Cardiac septum (tissue), 1 donor: ENCODE results near the gene CCDC24. TPM values are rescaled to one million over a fixed set of nuclear protein-coding genes. Genes with fewer than 3 reads are reported as not detected.

ENCODE experiments used
- DNase-seq: peaks from one replicate; pipeline ENCODE4 v3.0.0-alpha.2; 2020; ENCODE audit warnings: low spot score
- intact Hi-C: fragments of 100-400 bp; cut with DNase I; formaldehyde crosslinking; loops from one replicate; pipeline ENCODE4 v1.14.0; 2022
- total RNA-seq: library from RNA; stranded (reverse); fragmentation: NEBNext Ultra II Directional; extraction: Animal tissue kit (Norgen Biotek cat#: 25700); gene quantifications from one replicate; pipeline ENCODE4 v1.2.1, GENCODE V29; 2021
- donor health status: DM: no; HTN: no; CAD: no.

Gene CCDC24
- total RNA-seq, 1 donor from 2014 or later = 1.9 TPM

DNA sequence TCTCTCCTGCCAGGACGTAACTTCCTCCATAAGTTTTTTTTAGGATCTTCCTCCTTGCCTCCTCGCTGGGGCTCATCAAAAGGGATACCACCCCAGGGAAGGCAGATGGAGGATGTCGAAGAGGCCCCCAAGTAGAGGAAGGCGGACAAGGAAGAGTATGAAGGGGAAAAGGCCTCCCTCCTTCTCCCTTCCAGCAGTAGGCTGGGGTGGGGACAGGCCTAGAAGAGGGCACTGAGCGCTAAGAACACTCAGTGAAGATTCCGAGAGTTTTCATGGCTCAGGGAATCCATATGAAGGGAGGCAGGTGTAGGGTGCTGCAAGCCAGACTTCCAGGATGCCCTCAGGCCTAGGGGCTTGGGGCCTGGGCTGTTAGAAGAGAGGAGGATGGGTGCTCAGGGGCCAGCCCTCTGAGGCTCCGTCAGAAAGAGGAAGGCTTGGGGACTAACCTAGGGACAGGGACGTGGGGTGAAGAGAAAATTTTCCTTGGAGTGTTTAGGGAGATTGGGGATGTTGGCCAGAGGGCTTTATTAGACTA lies 41.7 kb downstream of the CCDC24 start:
- intact Hi-C loops = loop anchor here (5.0 to 10.0 kb wide), 2 partner anchors 86 to 498 kb away; partner anchors contain the start of genes IPO13 and PTPRF
- DNase-seq = no peak

DNA sequence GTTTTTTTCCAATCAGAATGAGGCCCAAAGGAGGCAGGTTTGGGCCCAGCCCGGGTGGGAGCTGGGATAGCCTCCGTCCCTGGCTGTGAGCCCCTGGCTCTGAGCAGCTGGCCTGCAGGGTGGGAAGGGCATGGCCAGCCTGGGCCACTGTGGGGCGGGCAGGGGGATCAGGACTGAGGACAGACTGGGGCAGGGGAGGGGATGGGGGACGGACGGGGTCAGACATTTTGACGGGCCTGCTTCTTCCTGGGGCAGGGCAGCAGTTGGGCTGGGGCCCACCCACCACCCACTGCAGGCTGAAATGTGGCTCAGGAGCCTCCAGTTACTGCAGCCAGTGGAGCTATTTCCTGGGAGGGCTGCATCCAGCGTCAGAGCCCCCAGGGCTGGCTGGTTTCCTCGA lies 42.4 kb downstream of the CCDC24 start:
- no peak for DNase-seq
- intact Hi-C loops = loop anchor here (5.0 to 10.0 kb wide), 2 partner anchors 86 to 499 kb away; partner anchors contain the start of genes IPO13 and PTPRF

DNA sequence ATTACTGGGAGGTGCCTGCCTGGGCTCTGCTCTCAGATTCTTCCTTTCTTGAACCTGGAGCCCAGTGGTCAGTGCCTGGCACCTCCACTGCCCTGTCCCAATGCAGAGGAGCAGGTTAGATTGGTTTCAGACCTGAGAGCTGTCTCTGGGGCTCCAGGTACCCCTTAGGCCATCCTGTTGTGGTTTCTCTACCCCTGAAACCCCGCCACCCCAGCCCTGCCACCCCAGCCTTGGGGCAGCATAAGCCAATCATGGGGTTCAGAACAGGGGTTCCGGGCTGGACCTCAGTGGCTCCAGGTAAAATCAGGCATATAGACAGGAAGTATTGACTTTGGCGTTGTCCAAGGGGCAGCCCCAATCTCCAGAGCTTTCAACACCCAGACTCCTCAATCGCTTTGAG lies 43.0 kb downstream of the CCDC24 start:
- intact Hi-C loops = loop anchor here (5.0 to 10.0 kb wide), 2 partner anchors 87 to 500 kb away; partner anchors contain the start of genes IPO13 and PTPRF
- peak; percentile 38 for DNase-seq

GRCh38 chr1:44034976-44035716 lies 43.7 kb downstream of the CCDC24 start:
- intact Hi-C loops = loop anchor here (5.0 to 10.0 kb wide), 3 partner anchors 88 to 500 kb away; partner anchors contain the start of genes IPO13 and PTPRF
- DNase-seq = peak; percentile 50

DNA sequence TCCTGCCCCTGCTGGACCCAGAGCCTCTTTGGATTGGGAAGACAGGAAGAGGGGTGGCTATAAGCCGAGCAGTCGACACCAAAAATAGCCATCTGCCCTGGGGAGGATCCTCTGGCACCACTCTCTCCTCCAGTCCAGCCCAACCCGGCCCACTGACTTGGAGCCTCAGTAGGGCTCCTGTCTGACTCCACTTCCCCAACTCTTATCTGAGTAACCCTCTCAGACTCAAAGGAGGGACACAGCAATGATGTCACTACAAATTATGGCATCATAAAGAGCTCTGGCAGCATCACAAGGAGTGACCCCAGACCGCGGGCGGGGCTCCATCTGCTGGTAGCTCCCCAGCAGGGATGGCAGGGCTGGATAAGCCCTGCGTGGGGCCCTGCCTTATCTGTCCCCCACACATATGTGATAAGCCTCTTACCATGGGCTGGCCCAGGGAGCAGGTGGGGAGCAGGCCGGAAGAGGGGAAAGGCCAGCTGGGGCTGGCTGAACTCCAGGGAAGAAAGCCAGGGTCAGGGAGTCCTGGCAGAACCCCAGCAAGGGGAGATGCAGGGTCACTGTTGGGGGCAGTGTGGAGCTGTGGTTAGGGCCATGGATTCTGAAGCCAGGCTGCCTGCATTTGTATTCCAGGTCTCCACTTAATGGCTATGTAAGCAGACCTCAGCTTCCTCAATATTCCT lies 44.5 kb downstream of the CCDC24 start:
- intact Hi-C loops = loop anchor here (1.0 to 10.0 kb wide), 3 partner anchors 31 to 501 kb away; partner anchors contain the start of gene PTPRF
- no peak for DNase-seq

DNA sequence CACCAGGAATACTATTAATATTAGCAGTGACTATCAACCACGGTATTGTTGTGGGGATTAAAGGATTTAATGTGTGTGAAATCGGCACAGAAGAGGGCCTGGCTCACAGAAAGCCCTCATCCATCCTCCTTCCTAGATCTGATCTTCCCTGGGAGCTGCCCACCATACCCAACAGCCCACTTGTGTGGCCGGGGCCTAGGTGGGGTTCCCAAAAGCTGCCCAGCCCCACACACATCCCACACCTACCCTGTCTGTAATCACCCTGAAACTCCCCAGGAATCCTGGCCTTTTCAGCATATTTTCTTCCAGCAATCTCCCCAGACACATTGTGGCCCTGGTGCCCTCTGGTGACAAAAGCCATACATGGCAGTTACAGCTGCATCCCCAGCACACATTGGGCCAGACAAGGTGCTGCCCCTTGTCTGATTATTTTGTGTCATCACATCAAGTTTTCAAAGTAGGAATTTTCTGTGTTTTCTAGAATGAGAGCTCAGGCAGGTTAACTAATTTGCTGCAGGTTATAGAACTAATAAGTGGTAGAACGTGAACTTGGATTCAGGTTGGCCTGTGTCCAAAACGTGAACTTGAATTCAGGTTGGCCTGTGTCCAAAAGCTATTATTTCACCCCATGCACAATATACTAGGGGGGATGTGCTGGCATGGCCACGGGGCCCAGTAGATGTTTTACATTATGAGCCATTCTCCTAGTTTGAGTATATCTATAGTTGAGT lies 45.2 kb downstream of the CCDC24 start:
- DNase-seq = no peak
- intact Hi-C loops = loop anchor here (1.0 to 10.0 kb wide), 3 partner anchors 31 to 502 kb away; partner anchors contain the start of gene PTPRF

GRCh38 chr1:44037154-44037553 lies 45.8 kb downstream of the CCDC24 start:
- intact Hi-C loops = loop anchor here (5.0 to 10.0 kb wide), 2 partner anchors 275 to 502 kb away; partner anchors contain the start of gene PTPRF
- DNase-seq = no peak

DNA sequence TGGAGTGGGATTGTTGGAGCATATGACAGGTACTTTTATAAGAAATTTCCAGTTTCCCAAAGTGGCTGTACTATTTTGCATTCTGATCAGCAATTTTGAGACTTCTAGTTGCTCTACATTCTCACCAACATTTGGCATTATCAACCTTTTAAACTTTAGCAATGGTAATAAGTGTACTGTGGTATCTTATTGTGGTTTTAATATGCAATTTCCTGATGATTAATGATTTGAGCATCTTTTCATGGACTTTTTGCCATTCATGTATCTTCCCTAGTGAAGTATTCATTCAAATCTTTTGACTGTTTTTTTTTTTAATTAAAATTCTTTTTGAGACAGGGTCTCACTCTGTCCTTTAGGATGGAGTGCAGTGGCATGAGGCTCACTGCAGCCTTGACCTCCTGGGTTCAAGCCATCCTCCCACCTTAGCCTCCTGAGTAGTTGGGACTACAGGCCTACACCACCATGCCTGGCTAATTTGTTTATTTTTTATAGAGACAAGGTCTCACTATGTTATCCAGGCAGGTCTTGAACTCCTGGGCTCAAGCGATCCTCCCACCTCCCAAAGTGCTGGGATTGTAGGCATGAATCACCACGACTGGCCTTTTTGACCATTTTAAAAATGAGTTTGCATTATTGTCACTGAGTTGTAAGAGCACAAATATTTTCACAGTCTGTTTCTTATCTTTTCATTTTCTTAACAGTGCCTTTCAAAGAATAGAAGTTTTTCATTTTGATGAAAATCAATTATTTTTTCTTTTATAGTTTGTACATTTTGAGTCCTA lies 47.7 kb downstream of the CCDC24 start:
- intact Hi-C loops = loop anchor here (5.0 to 10.0 kb wide), 2 partner anchors 277 to 504 kb away; partner anchors contain the start of gene PTPRF
- DNase-seq = no peak

DNA sequence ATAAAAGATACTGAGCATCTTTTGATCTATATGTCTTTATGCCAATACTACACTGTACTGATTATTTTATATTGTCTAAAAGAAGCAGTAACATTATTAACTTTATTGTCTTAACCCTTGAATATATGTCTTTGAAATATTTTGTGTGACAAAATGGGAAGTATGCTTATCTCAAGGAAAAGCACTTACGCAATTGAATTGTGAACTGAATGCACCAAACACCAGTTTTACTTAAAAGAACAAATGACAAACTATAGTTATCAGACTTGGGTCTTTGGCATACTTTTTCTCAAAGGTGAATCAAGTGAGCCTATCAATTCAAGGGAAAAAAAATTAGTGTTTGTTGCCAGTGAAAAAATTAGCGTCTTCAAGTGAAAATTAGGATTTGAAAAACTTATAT lies 49.0 kb downstream of the CCDC24 start:
- intact Hi-C loops = no loop called here
- no peak for DNase-seq

- no peak for DNase-seq
- intact Hi-C loops = no loop called here
Measured at GRCh38 chr1:44040846-44041245, 49.4 kb downstream of the CCDC24 start.

- intact Hi-C loops = no loop called here
- no peak for DNase-seq
Measured at GRCh38 chr1:44043176-44044070, 52.0 kb downstream of the CCDC24 start.

DNA sequence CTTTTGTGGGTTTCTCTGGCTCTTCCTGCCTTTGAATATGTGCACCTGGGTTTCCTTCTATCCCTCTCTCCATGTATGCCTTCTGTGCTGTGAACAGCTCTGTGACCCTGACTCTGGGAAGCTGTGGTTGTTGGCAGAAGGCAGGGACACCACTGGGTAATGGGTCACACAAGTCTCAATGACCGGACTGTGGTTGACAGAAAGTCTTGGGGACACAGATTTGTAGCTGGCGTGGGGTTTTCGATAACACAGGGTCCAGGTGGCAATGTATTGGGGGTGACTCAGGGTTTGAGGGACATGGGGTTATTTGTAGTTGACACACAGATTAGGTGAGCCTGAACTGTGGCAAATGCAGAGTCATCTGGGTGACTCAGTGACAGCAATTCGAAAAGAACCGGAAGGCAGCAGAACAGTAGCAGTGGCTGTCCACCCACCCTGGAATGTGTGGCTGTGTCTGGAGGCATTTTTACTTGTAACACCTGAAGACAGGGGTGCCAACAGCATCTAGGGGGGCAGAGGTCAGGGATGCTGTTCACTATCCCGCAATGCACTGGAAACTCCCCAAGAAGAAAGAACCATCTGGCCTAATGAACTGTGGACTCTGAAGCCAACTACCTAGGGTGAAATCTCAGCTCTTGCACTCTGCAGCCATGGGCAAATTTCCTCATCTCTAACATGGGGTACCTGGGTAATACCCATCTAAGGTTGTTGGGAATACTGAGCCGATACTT lies 52.8 kb downstream of the CCDC24 start:
- intact Hi-C loops = no loop called here
- DNase-seq = no peak

GRCh38 chr1:44045064-44045463 lies 53.7 kb downstream of the CCDC24 start:
- intact Hi-C loops = no loop called here
- DNase-seq = no peak
